NCI-H187 (cell line): ENCODE data around the gene KPNA2.
"Not testable (repeated sequence)": the region's sequence is repeated elsewhere in the genome, so short reads cannot be mapped to it uniquely, and the experiment has no call there.

Source experiments
- DNase-seq, 2 experiments: peaks; one replicate each; lab custom pipeline; 2025; lab: John Stamatoyannopoulos, UW

KPNA2 gene

DNA sequence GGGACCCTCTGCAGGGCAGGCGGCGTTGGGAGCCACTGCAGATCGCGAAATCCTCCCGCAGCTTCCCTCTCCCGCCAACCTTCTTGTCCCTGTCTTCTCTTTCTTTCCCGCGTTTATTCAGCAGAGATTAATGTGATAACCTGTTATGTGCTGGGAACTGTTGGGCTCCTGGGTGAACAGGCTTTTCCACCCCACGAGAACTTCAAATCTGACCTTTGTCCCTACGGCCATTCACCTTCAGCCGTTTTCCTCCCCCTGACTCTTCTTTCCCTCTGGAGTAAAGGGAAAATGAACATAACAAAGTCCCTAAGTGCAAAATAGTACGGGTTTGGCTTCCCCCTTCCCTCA is 15.2 kb upstream of the KPNA2 start:
- DNase-seq: no peak

DNA sequence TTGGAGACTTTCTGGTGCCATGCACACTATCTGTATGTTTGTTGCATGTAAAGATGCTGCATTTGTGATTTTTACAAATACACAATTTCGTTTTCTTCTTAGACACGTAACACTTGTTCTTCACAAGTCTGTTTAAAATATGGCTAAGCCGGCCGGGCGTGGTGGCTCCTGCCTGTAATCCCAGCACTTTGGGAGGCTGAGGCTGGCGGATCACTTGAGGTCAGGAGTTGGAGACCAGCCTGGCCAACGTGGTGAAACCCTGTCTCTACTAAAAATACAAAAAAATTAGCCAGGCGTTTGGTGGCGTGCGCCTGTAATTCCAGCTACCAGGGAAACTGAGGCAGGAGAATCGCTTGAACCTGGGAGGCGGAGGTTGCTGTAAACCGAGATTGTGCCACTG is 14.7 kb upstream of the KPNA2 start:
- not testable (repeated sequence) for DNase-seq

DNA sequence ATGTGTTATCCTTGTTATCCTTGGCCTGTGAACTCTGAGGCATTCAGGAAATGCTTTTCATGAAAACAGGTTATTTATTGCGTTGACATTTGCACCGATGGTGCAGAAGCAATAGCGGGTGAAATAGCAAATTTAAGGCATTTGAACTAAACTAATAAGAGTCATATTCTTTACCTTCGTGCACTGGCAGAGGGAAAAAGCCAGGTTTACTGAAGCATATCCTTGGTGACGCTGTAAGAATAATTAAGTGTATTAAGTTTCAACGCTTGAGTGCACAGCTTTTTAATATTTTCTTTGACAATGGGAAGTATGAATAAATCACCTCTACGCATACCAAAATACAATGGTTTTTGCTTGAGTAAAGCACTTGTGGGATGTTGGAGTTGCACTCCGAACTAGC is 13.6 kb upstream of the KPNA2 start:
- DNase-seq: no peak

DNA sequence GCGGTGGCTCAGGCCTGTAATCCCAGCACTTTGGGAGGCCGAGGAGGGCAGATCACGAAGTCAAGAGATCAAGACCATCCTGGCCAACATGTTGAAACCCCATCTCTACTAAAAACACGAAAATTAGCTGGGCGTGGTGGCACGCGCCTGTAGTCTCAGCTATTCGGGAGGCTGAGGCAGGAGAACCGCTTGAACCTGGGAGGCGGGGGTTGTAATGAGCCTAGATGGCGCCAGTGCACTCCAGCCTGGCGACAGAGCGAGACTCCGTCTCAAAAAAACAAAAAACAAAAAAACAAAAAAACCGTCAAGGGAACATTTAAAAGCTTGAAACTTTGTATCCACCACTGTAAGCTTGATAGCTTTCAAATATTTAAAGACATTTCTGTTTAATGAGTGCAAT is 13.0 kb upstream of the KPNA2 start:
- not testable (repeated sequence) for DNase-seq

DNA sequence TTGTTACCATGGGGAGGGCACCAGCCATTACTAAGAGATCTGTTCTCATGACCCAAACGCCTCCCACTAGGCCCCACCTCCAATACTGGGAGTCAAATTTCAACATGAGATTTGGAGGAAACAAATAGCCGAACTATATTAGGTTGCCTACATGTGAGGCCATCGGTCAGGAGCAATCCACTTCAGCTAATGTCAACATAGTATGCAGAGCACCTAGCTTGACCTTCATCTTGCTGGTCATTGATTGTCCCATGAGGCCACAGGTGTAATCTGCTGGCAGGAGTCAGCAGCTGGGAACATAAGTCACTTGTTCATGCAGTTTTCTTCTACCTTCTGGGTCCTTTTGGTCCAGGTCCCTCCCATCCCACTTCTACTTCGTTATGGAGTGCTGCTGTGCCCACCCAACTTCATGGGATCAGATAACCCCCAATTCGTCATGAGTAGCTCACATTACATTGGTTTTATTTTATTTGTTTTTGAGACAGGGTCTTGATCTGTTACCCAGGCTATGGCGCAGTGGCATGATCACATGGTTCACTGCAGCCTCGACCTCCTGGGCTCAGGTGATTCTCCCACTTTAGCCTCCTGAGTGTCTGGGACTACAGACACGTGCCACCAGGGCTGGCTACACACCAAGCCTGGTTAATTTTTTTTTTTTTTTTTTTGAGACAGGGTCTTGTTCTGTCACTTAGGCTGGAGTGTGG is 5.9 kb upstream of the KPNA2 start:
- no peak for DNase-seq

DNA sequence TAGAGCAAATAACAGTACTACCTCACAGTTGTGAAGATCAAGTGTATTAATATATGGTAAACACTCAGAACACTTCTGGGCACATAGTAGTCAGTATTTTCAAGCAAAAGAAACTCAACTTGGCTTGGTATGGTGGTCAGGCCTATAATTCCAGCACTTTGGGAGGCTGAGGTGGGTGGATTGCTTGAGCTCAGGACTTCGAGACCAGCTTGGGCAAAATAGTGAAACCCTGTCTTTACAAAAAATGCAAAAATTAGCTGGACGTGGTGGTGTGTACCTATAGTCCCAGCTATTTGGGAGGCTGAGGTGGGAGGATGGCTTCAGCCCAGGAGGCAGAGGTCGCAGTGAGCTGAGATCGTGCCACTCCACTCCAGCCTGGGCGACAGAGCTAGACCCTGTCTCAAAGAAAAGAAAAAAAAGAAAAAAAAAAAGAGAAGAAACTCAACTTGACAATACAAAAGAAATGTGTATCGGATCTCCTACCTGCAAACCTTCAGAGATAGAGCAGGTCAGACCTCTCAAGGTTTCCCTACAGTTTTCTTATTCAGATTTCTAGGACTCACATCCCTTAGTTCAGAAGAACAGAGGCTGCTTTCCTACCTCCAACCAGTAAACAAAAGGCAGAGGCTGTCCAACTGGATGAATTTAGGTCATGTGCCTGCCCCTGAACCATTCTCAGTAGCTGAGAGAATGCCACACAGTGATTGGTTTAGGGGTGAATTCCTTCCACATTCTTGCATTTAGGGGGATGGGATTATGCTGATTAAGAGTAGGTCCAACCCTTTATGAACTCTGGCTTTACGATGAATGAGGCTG is 1.7 kb upstream of the KPNA2 start:
- no peak for DNase-seq

DNA sequence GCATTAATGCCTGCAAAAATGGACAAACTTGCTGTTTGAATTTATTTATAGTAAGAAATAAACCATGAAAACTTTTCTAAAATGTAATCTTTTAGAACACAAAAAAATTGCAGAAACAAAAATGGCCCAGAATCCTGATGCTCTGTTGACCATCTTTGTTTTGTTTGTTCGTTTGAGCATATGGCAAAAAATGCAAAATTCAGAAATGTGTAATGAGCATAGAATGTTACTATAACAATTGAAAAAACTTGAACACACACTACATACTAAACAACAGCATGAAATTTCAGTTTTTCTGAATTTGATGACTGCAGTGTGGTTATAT is 1.1 kb upstream of the KPNA2 start:
- DNase-seq: no peak

DNA sequence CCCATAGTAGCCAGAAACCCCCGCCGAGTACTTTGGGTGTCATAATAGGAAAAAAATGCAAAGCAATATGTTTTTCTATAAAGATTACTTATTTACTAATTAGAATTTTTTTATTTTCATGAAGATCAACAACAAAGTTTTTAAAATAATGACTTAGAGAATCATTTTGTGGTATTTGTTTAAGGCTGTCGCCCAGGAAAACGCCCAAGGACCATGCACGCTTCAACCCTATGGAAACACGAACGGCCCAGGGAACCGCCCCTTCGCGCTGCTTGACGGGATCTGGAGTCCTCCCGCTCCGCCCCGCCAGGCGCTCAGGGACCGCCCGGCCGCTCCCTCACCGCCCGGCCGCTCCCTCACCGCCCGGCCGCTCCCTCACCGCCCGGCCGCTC is 408 bp upstream of the KPNA2 start:
- DNase-seq: peak; percentile 93 to 98

DNA sequence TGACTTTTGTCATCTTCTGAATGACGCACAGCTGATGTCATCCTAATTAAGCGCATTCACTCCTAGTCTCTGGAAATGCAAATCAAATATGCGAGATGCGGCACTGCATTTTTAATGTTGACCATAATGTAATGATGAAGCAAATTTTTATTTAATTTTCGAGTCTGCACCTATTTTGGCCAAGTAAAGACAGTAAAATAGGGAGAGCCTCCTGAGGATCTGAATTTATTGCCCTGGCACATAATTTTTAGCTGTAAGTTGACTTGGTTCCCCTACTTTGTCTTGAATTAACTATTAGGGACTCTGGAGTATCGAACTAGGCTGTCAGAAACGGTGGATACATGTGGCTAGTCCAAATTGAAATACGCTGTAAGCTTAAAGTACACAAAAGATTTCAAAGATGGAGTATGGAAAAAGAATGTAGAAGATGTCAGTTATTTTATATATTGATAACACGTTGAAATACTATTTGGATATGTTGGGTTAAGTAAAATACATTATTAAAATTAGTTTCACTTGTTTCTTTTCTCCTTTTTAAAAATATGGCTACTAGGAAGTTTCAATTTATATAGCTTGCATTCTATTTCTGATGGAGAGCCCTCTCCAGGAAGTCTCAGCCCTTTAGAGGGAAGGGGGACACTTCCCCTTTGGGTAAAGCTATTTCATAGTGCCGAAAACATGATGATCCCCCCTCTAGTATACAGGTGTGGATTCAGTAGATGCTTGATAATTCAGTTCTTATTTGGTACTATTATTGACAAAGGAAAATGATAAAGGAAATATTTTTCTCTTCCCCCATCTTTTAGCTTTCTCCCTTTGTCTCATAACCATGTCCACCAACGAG is 991 bp downstream of the KPNA2 start:
- DNase-seq: no peak

DNA sequence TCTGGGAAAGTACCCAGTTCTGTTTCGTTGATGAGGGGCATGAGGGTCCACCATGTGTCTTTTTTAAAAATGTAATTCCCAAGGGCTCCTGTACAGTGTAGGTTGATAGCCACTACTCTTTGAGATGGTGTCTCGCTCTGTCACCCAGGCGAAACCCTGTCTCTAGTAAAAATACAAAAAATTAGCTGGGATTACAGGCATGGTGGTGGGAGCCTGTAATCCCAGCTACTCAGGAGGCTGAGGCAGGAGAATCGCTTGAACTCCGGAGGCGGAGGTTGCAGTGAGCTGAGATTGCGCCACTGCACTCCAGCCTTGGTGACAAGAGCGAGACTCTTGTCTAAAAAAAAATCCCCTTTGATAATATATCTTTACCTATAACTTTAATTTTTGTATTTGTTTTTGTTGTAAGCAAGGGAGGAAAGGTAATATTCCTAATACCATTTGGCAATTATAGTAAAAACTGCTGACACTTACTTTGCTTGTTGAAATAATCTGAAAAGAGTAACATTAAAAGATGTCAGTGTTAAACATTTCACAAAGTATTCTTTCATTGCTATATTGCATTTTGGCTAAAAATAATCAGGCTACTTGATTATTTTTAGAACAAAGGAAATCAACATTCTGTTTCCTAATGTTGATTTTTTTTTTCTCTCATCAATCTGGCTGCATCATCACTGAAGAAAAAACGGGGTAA is 11.8 kb downstream of the KPNA2 start:
- no peak for DNase-seq

DNA sequence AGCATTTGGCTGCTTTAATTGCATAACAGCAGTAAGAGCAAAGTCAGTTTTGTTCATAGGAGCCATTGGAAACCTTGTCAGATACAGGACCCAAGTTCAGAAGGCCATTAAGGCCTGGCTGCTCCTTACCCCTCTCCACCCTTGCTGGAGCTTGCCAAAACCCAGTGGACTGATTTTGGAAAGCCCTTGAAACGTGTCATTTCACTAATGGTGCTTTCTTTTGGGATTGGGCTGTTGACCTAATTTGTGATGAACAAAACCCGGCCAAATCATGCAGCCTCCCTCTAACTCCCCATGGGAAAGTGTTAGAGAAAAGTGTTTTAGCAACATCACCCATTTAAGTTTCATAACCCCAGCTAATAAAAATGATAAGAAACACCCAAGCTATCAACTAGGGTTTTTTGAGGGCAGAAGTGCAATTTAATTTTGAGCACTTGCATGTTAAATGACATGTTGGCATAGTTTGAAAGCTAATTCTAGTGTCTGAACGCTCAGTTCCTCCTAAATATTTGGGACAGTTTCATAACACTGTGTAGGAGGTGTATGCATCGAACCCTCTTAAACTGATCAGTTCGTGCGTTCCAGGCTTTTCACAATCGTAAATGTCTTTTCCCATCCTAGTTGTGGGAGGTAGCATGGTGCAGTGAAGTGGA is 12.5 kb downstream of the KPNA2 start:
- DNase-seq: not testable (repeated sequence)

DNA sequence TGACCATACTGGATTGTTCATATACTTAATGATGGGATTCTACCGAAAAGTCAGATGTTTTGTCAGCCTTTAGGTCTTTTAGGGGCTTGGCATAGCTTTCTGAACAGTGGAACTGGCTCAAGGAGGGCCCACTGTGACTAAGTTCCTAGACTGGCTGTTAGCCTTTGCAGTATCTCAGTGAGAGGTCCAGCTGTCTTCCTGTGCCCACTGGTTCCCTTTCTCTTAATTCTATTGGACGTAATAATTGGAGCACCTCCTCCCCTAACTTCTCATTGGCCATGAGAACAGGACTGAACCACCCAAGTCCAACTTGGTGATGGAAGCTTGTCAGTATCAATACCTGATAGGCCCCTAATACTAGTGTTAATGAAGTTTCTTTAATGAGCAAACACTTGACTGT is 13.5 kb downstream of the KPNA2 start:
- DNase-seq: no peak

DNA sequence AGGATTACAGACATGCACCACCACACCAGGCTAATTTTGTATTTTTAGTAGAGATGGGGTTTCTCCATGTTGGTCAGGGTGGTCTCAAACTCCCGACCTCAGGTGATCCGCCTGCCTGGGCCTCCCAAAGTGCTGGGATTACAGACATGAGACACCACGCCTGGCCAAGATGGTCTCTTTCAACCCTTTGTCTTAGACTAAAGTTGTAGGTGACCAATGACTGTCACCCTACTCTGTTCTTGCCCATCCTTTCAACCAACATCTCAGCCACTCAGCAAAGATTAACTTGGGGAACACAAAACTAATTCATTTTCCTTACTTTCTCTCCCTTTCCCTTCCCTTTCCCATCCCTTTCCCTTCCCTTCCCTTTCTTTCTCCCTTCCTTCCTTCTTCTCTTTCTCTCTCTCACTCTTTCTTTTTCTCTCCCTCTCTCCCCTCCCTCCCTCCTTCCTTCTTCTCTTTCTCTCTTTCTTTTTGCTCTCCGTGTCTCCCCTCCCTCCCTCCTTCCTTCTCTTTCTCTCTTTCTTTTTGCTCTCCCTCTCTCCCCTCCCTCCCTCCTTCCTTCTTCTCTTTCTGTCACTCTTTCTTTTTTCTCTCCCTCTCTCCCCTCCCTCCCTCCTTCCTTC is 14.4 kb downstream of the KPNA2 start:
- DNase-seq: not testable (repeated sequence)

DNA sequence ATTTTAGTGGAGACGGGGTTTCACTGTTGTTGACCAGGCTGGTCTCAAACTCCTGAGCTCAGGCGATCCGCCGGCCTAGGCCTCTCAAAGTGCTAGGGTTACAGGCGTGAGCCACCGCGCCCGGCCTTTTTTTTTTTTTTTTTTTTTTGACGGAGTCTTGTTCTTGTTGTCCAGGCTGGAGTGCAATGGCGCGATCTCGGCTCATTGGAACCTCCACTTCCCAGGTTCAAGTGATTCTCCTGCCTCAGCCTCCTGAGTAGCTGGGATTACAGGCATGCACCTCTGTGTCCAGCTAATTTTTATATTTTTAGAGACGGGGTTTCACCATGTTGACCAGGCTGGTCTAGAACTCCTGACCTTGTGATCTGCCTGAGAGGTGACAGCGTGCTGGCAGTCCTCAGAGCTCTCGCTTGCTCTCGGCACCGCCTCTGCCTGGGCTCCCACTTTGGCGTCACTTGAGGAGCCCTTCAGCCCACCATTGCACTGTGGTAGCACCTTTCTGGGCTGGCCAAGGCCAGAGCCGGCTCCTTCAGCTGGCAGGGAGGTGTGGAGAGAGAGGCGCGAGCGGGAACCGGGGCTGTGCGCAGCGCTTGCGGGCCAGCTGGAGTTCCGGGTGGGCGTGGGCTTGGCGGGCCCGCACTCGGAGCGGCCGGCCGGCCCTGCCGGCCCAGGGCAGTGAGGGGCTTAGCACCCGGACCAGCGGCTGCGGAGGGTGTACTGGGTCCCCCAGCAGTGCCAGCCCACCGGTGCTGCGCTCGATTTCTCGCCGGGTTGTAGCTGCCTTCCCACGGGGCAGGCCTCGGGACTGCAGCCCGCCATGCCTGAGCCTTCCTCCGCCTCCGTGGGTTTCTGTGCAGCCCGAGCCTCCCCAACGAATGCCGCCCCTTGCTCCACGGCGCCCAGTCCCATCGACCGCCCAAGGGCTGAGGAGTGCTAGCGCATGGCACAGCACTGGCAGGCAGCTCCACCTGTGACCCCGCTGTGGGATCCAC is 16.1 kb downstream of the KPNA2 start:
- DNase-seq: not testable (repeated sequence)

DNA sequence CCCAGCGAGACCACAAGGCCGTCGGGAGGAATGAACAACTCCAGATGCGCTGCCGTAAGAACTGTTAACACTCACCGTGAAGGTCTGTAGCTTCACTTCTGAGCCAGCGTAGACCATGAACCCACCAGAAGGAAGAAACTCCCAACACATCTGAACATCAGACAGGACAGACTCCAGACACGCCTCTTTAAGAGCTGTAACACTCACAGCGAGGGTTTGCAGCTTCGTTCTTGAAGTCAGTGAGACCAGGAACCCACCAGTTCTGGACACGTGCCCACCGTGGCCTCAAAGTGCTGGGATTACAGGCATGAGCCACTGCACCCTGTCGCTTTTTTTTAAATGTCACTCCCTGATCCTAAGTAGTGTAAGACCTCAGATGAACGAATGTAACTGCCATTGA is 17.3 kb downstream of the KPNA2 start:
- no peak for DNase-seq

DNA sequence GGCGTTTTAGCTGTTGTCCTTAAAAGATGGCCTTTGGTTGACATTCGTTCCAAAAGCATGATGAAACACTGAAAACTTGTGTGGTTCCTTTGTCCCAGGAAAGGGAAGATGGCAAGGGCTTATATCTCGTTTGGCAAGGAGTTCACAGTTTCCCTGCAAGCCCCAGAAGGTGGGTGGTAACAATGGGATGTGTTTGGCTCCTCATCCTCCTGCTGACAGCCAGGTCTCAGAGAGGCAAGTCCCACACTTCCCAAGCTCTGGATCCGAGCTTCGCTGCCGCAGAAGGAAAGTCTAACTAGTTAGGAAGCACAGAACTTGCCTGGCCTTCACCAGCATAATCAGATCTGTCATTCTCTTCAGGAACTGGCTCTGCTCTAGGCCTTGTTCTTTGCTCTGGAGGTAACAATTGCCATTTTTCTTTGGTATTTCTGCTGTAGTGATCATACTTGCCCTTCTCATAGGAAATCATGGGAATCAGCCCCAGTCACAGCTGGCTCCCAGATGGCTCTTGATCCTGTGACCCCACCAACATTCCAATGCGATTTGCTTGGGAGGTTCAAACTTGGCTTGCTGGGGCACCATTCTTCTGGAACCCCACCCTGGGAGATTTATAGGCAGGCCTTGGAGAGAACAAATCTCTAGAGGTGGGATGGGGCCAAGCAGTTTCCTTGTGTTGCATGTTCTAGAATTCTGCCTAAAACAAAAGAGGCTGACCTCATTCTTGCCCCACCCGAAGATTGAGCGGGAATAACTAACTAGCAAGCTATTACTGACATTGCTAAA is 17.9 kb downstream of the KPNA2 start:
- no peak for DNase-seq

DNA sequence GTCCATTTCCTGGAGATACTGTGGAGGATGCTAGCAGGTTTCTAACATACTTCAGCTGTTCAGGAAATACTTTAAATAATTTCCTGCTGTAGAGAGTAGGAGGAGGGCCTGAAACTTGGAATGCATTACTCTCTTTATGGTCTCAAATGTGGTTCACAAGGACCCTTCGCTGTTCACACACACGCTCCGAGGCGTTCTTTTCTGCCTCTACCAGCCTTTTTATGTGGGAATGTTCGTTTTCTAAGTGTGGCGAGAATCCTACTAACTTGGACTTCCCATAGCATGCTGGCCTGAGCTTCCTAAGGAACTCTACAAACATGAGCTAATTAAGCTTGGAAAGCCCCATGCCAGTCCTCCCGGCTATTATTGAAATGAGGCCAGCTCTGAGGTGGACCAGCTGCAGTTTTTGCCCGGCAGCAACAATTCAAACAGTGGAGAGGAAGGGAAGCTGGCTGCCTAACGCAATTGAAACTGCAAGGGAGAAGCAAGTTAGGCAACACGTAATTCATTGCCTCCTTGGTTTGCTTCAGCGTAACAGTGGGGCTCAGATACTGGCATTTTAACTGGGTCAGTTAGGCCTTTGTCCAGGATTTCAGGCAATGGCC is 18.9 kb downstream of the KPNA2 start:
- DNase-seq: no peak

DNA sequence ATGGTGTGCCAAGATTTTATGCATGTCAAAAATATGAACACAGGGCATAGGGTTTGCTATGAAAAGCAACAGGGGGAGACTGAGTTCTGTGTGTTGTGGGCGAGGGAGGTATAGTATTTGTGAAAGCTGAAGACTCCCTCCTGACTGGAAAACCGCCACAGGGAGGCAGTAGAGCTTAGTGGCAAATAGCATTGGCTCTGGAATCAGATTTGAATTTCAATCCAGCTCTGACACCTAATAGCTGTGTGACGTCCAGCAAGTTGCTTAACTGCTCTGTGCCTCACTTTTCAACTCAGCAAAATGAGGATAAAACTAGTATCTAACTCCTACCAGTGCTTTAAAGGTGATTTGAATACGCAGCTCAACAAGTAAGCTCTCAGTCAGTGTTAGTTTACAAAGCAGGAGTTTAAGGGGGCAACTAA is 22.0 kb downstream of the KPNA2 start:
- no peak for DNase-seq

DNA sequence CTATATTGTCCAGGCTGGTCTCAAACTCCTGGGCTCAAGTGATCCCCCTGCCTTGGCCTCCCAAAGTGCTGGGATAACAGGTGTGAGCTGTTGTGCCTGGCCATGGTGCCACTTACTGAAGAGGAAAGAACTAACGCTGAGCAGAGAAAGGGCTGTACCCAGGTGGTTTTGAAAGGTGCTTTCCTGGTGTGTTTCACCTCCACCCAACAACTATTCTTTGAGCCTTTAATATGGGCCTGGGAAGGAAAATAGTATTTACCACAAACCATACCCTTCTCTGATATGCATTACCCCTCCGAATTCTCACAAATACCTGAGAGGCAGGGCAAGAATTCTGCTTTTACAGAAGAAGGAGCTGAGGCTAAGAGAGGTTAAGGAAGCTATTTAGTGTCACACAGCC is 24.8 kb downstream of the KPNA2 start:
- DNase-seq: no peak
